Measurements from ENCODE around the gene CD84.
"Not testable (repeated sequence)": the region's sequence is repeated elsewhere in the genome, so short reads cannot be mapped to it uniquely, and the experiment has no call there.

The CD84 gene

GRCh38 chr1:160500321-160500990 is 78.8 kb downstream of the CD84 start:
- DNase-seq, result no peak

DNA sequence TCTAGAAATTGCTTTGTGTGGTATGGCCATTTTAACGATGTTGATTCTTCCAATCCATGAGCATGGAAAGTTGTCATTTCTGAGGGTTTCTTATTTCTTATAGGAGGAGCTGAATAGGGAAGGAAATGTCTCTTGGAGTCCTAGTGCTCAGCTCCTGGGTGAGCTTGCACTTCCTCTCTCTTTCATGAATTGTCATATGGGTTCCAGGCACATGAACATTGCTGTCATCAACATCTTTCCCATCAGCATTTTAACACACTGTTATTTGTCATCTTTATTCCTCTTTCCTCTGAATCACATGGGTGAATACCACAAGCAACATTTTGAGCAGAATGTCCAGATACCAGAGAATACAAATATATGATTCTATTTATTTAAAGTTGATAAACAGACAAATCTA is 79.7 kb downstream of the CD84 start:
- no peak for DNase-seq

- not testable (repeated sequence) for DNase-seq
Observed at GRCh38 chr1:160498301-160499065, 80.8 kb downstream of the CD84 start.

DNA sequence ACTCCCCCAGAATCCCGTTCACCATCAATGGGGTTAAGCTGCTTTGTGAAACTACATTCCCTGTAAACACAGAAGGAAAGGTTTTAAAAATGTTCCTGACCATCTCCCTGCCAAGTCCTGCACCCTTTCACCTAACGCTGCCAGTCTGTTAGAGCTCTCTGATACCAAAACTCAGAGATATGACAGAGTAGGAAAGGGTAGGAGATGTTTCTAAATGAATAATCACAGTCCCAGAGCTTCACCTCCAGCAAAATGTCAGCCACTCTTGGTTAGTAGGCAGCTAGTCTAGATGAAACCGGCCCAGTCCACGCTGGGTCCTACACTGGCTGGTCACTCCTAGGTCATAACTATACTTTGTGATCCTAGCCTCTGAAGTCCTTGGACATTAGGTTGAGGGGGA is 83.0 kb downstream of the CD84 start:
- no peak for DNase-seq

DNA sequence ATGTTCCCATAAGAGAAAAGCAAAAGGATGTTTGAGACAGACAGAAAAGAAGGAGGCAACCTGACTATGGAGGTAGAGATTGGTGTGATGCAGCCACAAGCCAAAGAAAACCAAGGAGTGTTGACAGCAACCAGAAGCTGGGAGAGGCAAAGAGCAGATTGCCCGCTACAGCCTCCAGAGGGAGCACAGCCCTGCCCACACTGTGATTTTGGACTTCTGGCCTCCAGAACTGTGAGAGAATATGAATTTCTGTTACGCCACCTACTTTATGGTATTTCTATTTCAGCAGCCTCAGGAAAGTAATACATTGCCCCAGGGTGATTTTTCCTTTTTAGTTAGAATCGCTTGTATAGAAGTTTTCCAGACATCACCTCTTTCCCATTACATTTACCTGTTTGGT is 84.7 kb downstream of the CD84 start:
- no peak for DNase-seq

GRCh38 chr1:160492617-160493016 is 86.7 kb downstream of the CD84 start:
- DNase-seq, result no peak

GRCh38 chr1:160491981-160492380 is 87.3 kb downstream of the CD84 start:
- no peak for DNase-seq

Measured in stimulated activated naive CD4-positive, alpha-beta T cell treated with Interleukin-2 at 50 U/mL for 16 hours (primary cell).